ENCODE data around the gene WDR86. TPM values are rescaled to one million over a fixed set of nuclear protein-coding genes. Genes with fewer than 3 reads are reported as not detected.

WDR86 gene
- total RNA-seq, 1 experiment from 2014 or later, result 8.1 TPM

GRCh38 chr7:151368136-151368571, 41.7 kb downstream of the WDR86 start:
- TF ChIP-seq CTCF (conservative IDR thresholded peaks at IDR 0.05), result peak; percentile 94
- no peak overlapping the region for H2AK5ac ChIP-seq (ENCODE audit: insufficient read length, low read length)
- no peak overlapping the region for H2BK15ac ChIP-seq (ENCODE audit: low read depth, low read length)
- H3K27me3 ChIP-seq (ENCODE audit: insufficient read depth, low read length), result no peaks in the 10 kb centered on the region
- no peak overlapping the region for H2BK12ac ChIP-seq (ENCODE audit: insufficient read length, low read depth, low read length)
- H2BK20ac ChIP-seq (ENCODE audit: low read depth, low read length, poor library complexity, severe bottlenecking), result no peak overlapping the region
- no peak overlapping the region for H3T11ph ChIP-seq (ENCODE audit: low read length)
- no peak overlapping the region for H3K9ac ChIP-seq (ENCODE audit: extremely low read depth, insufficient read length, low read length)
- Mint-ChIP-seq H3K9me3 (no peaks in the 10 kb centered on the region), H3K27ac (no peak overlapping the region), H3K4me3 (no peak overlapping the region), H3K36me3 (ENCODE audit: insufficient read depth in 1 of 3, low read depth in 3 of 3) (peaks cover 2 to 33% (median 27%) of the 10 kb centered on the region in 3 experiments; a peak in 6 of 7 replicates), H3K4me1 (peaks cover 13 to 14% of the 10 kb centered on the region in 2 experiments), H3K27me3 (ENCODE audit: low read depth) (no peaks in the 10 kb centered on the region)
- H2BK120ac ChIP-seq (ENCODE audit: low read depth, low read length, poor library complexity, severe bottlenecking), result no peak overlapping the region
- H3K14ac ChIP-seq (ENCODE audit: insufficient read depth, low read length), result no peak overlapping the region
- H3K18ac ChIP-seq (ENCODE audit: insufficient read length, low read depth, low read length), result no peak overlapping the region
- no peaks in the 10 kb centered on the region for H3K23me2 ChIP-seq (ENCODE audit: insufficient read length, low read depth, low read length, poor library complexity, severe bottlenecking)
- no peaks in the 10 kb centered on the region for H3K79me1 ChIP-seq (ENCODE audit: insufficient read depth, low read depth, low read length, poor library complexity, severe bottlenecking)
- H4K20me1 ChIP-seq (ENCODE audit: control insufficient read depth, insufficient read depth, insufficient read length), result no peaks in the 10 kb centered on the region
- peak; percentile 91 for DNase-seq
- H3K27ac ChIP-seq (ENCODE audit: insufficient read length, low read depth, low read length), result no peak overlapping the region
- no peak overlapping the region for H3K56ac ChIP-seq (ENCODE audit: insufficient read length, low read depth, low read length)
- H3K79me2 ChIP-seq (ENCODE audit: insufficient read depth, low read length), result no peaks in the 10 kb centered on the region
- no peaks in the 10 kb centered on the region for H3K4me1 ChIP-seq (ENCODE audit: insufficient read depth, low read length)
- no peak overlapping the region for H2BK5ac ChIP-seq (ENCODE audit: insufficient read length, low read length)
- H4K91ac ChIP-seq (ENCODE audit: insufficient read length, low read depth, low read length), result no peak overlapping the region
- no peak overlapping the region for H3K4me2 ChIP-seq (ENCODE audit: insufficient read depth, insufficient read length, low read length)
- H3K4ac ChIP-seq (ENCODE audit: low read depth, low read length), result no peak overlapping the region
- H3K23ac ChIP-seq (ENCODE audit: insufficient read length, low read depth, low read length), result no peak overlapping the region
- no peaks in the 10 kb centered on the region for H3K9me3 ChIP-seq (ENCODE audit: control insufficient read depth, low read depth, low read length)
- no CpG with 5 or more reads among the region's 11 CpGs for WGBS (ENCODE audit: extremely low coverage, insufficient read length, low lambda C conversion rate)
- no peak overlapping the region for H2AFZ ChIP-seq (ENCODE audit: low read length)
- no peak overlapping the region for H4K8ac ChIP-seq (replicated peaks; ENCODE audit: insufficient read length, low read depth, low read length)
- no peak overlapping the region for H4K5ac ChIP-seq (ENCODE audit: insufficient read length, low read depth, low read length)
